DND-41 (cell line): Measurements from ENCODE around the gene HIGD1A.
A peak's percentile ranks its signal among the peaks of the same experiment; 100 is the strongest.

Experiments used
- ATAC-seq: fragments of 200-7000 bp; cut with Tn5 transposase; 3 replicates; pipeline ENCODE4 v1.9.1; 2021; ENCODE audit warnings: low read depth; ENCODE audit not compliant: insufficient read depth
- DNase-seq: peaks from one replicate; pipeline ENCODE4 v3.0.0-alpha.2; 2020
- H2AFZ ChIP-seq: 2 replicates; pipeline ENCODE4 v1.6.0; 2012; ENCODE audit warnings: low read depth, low read length
- H3K27ac ChIP-seq: 2 replicates; pipeline ENCODE4 v1.5.1; 2012; ENCODE audit warnings: low read length, inconsistent platforms
- H3K27me3 ChIP-seq: fragments of 200-600 bp; sonication (generic); 2 replicates; pipeline ENCODE4 v1.6.0; 2012; ENCODE audit warnings: low read length, mild to moderate bottlenecking, inconsistent platforms; ENCODE audit not compliant: insufficient read depth, poor library complexity
- H3K36me3 ChIP-seq: 2 replicates; pipeline ENCODE4 v1.5.1; 2012; ENCODE audit warnings: low read length, inconsistent platforms; ENCODE audit not compliant: insufficient read depth
- H3K4me1 ChIP-seq: 2 replicates; pipeline ENCODE4 v1.5.1; 2012; ENCODE audit warnings: mild to moderate bottlenecking, low read length; ENCODE audit not compliant: insufficient read depth
- H3K4me2 ChIP-seq: 2 replicates; pipeline ENCODE4 v1.6.0; 2012; ENCODE audit warnings: mild to moderate bottlenecking, moderate library complexity, low read length, inconsistent platforms; ENCODE audit not compliant: insufficient read depth
- H3K4me3 ChIP-seq, 2 experiments: fragments of 200-600 bp in 1 of 2; shearing (Covaris generic) in 1 of 2; 2 replicates each; pipeline ENCODE4 v1.5.1; 2012 to 2016; ENCODE audit warnings: inconsistent platforms in 2 of 2, low read length in 2 of 2, mild to moderate bottlenecking in 2 of 2, low read depth in 1 of 2, moderate library complexity in 1 of 2
- H3K79me2 ChIP-seq: 2 replicates; pipeline ENCODE4 v1.6.0; 2012; ENCODE audit warnings: low read length, inconsistent platforms; ENCODE audit not compliant: insufficient read depth
- H3K9ac ChIP-seq: 2 replicates; pipeline ENCODE4 v1.6.0; 2012; ENCODE audit warnings: low read depth, mild to moderate bottlenecking, inconsistent platforms, low read length, moderate library complexity
- H3K9me3 ChIP-seq: 2 replicates; pipeline ENCODE4 v1.5.1; 2012; ENCODE audit warnings: low read length, moderate library complexity, mild to moderate bottlenecking, inconsistent platforms; ENCODE audit not compliant: insufficient read depth, severe bottlenecking
- H4K20me1 ChIP-seq: 2 replicates; pipeline ENCODE4 v1.6.0; 2012; ENCODE audit warnings: low read length; ENCODE audit not compliant: insufficient read depth
- EZH2 ChIP-seq: IDR thresholded peaks from 3 replicates; pipeline ENCODE4 v1.6.1; 2012; ENCODE audit warnings: borderline replicate concordance, low read depth, mild to moderate bottlenecking, moderate library complexity, low read length, inconsistent platforms; ENCODE audit not compliant: severe bottlenecking
- TF ChIP-seq, protein P1 (sequence below): IDR thresholded peaks from 2 replicates; pipeline ENCODE4 v1.5.1; 2012; ENCODE audit warnings: borderline replicate concordance, low read length, moderate library complexity, mild to moderate bottlenecking; ENCODE audit not compliant: poor library complexity, severe bottlenecking; ENCODE audit errors: extremely low read depth

HIGD1A gene

GRCh38 chr3:42804106-42804830 lies at the start of gene HIGD1A:
Gene HIGD1A, minus strand, starts transcription at chr3:42804490. Its CDS starts 10,237 bp downstream, at chr3:42794253.
- peak; percentile 95 for DNase-seq
- H3K9ac ChIP-seq: peak within 1 kb of the TSS; percentile 87
- peak within 1 kb of the TSS; percentile 82 for H3K27ac ChIP-seq
- H3K4me2 ChIP-seq: peak within 1 kb of the TSS; percentile 93
- no peak for TF ChIP-seq EZH2
- TF ChIP-seq, protein P1, sequence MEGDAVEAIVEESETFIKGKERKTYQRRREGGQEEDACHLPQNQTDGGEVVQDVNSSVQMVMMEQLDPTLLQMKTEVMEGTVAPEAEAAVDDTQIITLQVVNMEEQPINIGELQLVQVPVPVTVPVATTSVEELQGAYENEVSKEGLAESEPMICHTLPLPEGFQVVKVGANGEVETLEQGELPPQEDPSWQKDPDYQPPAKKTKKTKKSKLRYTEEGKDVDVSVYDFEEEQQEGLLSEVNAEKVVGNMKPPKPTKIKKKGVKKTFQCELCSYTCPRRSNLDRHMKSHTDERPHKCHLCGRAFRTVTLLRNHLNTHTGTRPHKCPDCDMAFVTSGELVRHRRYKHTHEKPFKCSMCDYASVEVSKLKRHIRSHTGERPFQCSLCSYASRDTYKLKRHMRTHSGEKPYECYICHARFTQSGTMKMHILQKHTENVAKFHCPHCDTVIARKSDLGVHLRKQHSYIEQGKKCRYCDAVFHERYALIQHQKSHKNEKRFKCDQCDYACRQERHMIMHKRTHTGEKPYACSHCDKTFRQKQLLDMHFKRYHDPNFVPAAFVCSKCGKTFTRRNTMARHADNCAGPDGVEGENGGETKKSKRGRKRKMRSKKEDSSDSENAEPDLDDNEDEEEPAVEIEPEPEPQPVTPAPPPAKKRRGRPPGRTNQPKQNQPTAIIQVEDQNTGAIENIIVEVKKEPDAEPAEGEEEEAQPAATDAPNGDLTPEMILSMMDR: no peak
- H3K4me3 ChIP-seq: peak within 1 kb of the TSS; percentile 91 to 94
- H3K79me2 ChIP-seq: peaks cover 50% of the 10 kb centered on the region
- H3K9me3 ChIP-seq: no peaks in the 10 kb centered on the region
- H3K4me1 ChIP-seq: peaks cover 44% of the 10 kb centered on the region
- no peaks in the 10 kb centered on the region for H3K36me3 ChIP-seq
- peak; percentile 98 for ATAC-seq
- peaks cover 9% of the 10 kb centered on the region for H3K27me3 ChIP-seq
- peaks cover 23% of the 10 kb centered on the region for H4K20me1 ChIP-seq
- peak within 1 kb of the TSS; percentile 94 for H2AFZ ChIP-seq

GRCh38 chr3:42853739-42854302 lies 49.5 kb upstream of the HIGD1A start:
- no peak overlapping the region for H3K9ac ChIP-seq
- no peaks in the 10 kb centered on the region for H3K4me1 ChIP-seq
- no peak overlapping the region for H2AFZ ChIP-seq
- H3K27ac ChIP-seq: no peak overlapping the region
- ATAC-seq: no peak
- no peak for DNase-seq
- H4K20me1 ChIP-seq: no peaks in the 10 kb centered on the region
- H3K79me2 ChIP-seq: no peaks in the 10 kb centered on the region
- H3K9me3 ChIP-seq: no peaks in the 10 kb centered on the region
- no peak overlapping the region for H3K4me2 ChIP-seq
- H3K36me3 ChIP-seq: no peaks in the 10 kb centered on the region
- H3K4me3 ChIP-seq: no peak overlapping the region
- TF ChIP-seq, protein P1: no peak
- TF ChIP-seq EZH2: no peak
- H3K27me3 ChIP-seq: peaks cover 12% of the 10 kb centered on the region

DNA sequence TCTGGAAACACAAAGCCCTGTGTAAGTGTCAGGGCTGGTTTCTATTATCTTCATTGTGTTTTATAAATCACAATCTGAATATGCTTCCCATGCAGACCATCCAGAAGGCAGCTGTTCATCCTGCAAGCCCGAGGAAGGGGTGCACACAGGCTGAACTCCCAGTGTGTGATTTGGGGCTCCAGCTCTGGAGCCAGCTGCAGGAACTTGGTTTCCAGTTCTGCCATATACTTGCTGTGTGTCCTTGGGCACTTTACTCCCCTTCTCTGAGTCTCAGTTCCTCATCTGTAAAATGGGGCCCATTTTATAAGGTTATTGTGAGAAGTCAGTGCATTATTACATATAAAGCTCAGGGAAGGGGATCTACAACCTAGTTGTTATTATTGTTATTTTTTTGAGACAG lies 48.8 kb upstream of the HIGD1A start:
- Histone ChIP-seq H3K79me2 (no peaks in the 10 kb centered on the region), H3K4me1 (no peaks in the 10 kb centered on the region), H3K9me3 (no peaks in the 10 kb centered on the region), H2AFZ (no peak overlapping the region), H3K4me3 (no peak overlapping the region), H3K9ac (no peak overlapping the region), H4K20me1 (no peaks in the 10 kb centered on the region), H3K27ac (no peak overlapping the region), H3K27me3 (peaks cover 12% of the 10 kb centered on the region), H3K4me2 (no peak overlapping the region), H3K36me3 (no peaks in the 10 kb centered on the region)
- no peak for ATAC-seq
- DNase-seq: no peak
- TF ChIP-seq EZH2: no peak
- TF ChIP-seq, protein P1: no peak
